Measurements from ENCODE around the gene GREB1. TPM values are rescaled to one million over a fixed set of nuclear protein-coding genes. Genes with fewer than 3 reads are reported as not detected.

The GREB1 gene
- total and polyA plus RNA-seq, 2 donors (not counting 1 experiment from before 2014, with no cell fraction given): 0.04 to 0.39 TPM

DNA sequence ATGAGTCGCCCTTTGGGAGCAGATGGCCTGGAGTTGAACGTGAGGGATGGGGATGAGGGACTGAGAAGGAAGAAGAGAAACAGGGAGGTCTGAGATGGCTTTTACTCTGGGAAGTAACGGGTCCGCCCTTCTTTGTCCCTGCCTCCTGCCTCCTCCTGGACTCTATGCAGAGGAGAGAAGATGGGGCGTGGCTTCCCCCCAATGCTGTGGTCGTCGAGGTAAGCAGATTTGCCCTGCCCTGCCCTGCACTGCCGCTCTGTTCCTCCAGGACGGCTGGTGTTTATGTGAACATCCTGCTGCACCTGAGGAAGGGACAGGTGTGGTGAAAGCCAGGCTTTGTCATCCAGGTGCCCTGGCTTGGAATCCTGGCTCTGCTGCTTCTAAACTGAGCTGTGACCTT lies 149.6 kb downstream of the GREB1 start:
- TF ChIP-seq, protein P1, sequence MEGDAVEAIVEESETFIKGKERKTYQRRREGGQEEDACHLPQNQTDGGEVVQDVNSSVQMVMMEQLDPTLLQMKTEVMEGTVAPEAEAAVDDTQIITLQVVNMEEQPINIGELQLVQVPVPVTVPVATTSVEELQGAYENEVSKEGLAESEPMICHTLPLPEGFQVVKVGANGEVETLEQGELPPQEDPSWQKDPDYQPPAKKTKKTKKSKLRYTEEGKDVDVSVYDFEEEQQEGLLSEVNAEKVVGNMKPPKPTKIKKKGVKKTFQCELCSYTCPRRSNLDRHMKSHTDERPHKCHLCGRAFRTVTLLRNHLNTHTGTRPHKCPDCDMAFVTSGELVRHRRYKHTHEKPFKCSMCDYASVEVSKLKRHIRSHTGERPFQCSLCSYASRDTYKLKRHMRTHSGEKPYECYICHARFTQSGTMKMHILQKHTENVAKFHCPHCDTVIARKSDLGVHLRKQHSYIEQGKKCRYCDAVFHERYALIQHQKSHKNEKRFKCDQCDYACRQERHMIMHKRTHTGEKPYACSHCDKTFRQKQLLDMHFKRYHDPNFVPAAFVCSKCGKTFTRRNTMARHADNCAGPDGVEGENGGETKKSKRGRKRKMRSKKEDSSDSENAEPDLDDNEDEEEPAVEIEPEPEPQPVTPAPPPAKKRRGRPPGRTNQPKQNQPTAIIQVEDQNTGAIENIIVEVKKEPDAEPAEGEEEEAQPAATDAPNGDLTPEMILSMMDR (IDR thresholded peaks at IDR 0.05): no peak
- TF ChIP-seq EZH2 (IDR thresholded peaks at IDR 0.05; ENCODE audit: borderline replicate concordance, insufficient read depth, low read depth, low read length, poor library complexity, severe bottlenecking): no peak
- no peak for ATAC-seq (ENCODE audit: low read depth)
- H3K9ac ChIP-seq (ENCODE audit: low read length): no peak overlapping the region
- H3K79me2 ChIP-seq (ENCODE audit: control insufficient read depth, insufficient read depth, low read length): no peaks in the 10 kb centered on the region
- no peaks in the 10 kb centered on the region for H3K36me3 ChIP-seq (replicated peaks in 1 of 2; ENCODE audit: control extremely low read depth in 1 of 2, control insufficient read depth in 1 of 2, extremely low read depth in 1 of 2, insufficient read depth in 2 of 2, low read length in 1 of 2)
- no peak overlapping the region for H3K27ac ChIP-seq (ENCODE audit: low read length in 2 of 2)
- peaks cover 0 to 8% (median 0%) of the 10 kb centered on the region in 4 experiments for H3K27me3 ChIP-seq (replicated peaks in 1 of 4; ENCODE audit: control extremely low read depth in 1 of 4, control insufficient read depth in 3 of 4, insufficient read depth in 4 of 4, low read length in 3 of 4)
- intact Hi-C loops (cut with micrococcal nuclease): no loop called here
- CTCF ChIA-PET: interaction anchor here (0.5 to 10.1 kb wide), 6 partner anchors 9 to 783 kb away, joined by 3 to 166 read pairs (median 6); no protein-coding TSS in a partner anchor
- Mint-ChIP-seq H3K4me1 (peaks cover 5% of the 10 kb centered on the region), H3K4me3 (no peak overlapping the region), H3K27me3 (peaks cover 46% of the 10 kb centered on the region), H3K9me3 (ENCODE audit: insufficient read depth) (no peaks in the 10 kb centered on the region), H3K27ac (no peak overlapping the region)
- peaks cover 0 to 6% (median 0%) of the 10 kb centered on the region in 3 donors for H3K9me3 ChIP-seq (ENCODE audit: control extremely low read depth in 1 of 3, control insufficient read depth in 2 of 3, insufficient read depth in 1 of 3, low read length in 2 of 3)
- no peak overlapping the region for H3K4me2 ChIP-seq (replicated peaks; ENCODE audit: low read depth, low read length, poor library complexity, severe bottlenecking)
- no peak for DNase-seq
- H3K4me3 ChIP-seq (ENCODE audit: control extremely low read depth in 1 of 5, extremely low read depth in 1 of 5, insufficient read depth in 1 of 5, low read depth in 2 of 5, low read length in 4 of 5): no peak overlapping the region
- POLR2A ChIA-PET: no interaction called here
- H4K20me1 ChIP-seq (ENCODE audit: control insufficient read depth, insufficient read depth, low read length, poor library complexity, severe bottlenecking): no peaks in the 10 kb centered on the region
- no peak overlapping the region for H2AFZ ChIP-seq (ENCODE audit: insufficient read depth, low read depth, low read length, poor library complexity, severe bottlenecking)
- WGBS (ENCODE audit: insufficient coverage): 65% methylated on average over 9 of the region's 9 CpGs
- peaks cover 6% of the 10 kb centered on the region in 2 donors for H3K4me1 ChIP-seq (ENCODE audit: control insufficient read depth in 2 of 2, insufficient read depth in 2 of 2, low read length in 2 of 2)

DNA sequence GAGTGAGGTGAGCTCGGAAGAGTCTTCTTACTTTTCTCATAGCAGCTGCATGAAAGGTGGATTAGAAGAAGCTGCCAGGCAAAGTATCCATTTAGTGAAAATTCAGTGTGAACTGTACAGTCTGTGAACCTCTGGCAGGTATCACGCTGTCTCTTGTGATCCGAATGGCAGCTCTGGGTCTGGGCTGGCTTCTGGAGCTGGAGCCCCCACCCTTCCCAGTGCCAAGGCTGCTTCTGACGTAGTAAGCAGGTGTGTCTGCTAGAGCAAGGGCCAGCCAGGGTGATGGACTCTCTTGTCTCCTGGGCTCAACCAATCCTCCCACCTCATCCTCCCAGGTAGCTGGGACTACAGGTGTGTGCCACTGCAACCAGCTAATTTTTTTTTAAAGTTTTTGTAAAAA lies 150.1 kb downstream of the GREB1 start:
- Histone ChIP-seq H4K20me1 (ENCODE audit: control insufficient read depth, insufficient read depth, low read length, poor library complexity, severe bottlenecking) (no peaks in the 10 kb centered on the region), H3K27ac (ENCODE audit: low read length in 2 of 2) (no peak overlapping the region), H3K27me3 (replicated peaks in 1 of 4; ENCODE audit: control extremely low read depth in 1 of 4, control insufficient read depth in 3 of 4, insufficient read depth in 4 of 4, low read length in 3 of 4) (peaks cover 0 to 4% (median 0%) of the 10 kb centered on the region in 4 experiments), H3K4me3 (ENCODE audit: control extremely low read depth in 1 of 5, extremely low read depth in 1 of 5, insufficient read depth in 1 of 5, low read depth in 2 of 5, low read length in 4 of 5) (no peak overlapping the region), H3K9me3 (ENCODE audit: control extremely low read depth in 1 of 3, control insufficient read depth in 2 of 3, insufficient read depth in 1 of 3, low read length in 2 of 3) (peaks cover 0 to 6% (median 0%) of the 10 kb centered on the region in 3 donors), H3K4me2 (replicated peaks; ENCODE audit: low read depth, low read length, poor library complexity, severe bottlenecking) (no peak overlapping the region), H3K36me3 (replicated peaks in 1 of 2; ENCODE audit: control extremely low read depth in 1 of 2, control insufficient read depth in 1 of 2, extremely low read depth in 1 of 2, insufficient read depth in 2 of 2, low read length in 1 of 2) (no peaks in the 10 kb centered on the region), H3K79me2 (ENCODE audit: control insufficient read depth, insufficient read depth, low read length) (no peaks in the 10 kb centered on the region), H3K4me1 (ENCODE audit: control insufficient read depth in 2 of 2, insufficient read depth in 2 of 2, low read length in 2 of 2) (peaks cover 11% of the 10 kb centered on the region in 2 donors), H3K9ac (ENCODE audit: low read length) (no peak overlapping the region), H2AFZ (ENCODE audit: insufficient read depth, low read depth, low read length, poor library complexity, severe bottlenecking) (no peak overlapping the region)
- Mint-ChIP-seq H3K9me3 (ENCODE audit: insufficient read depth) (no peaks in the 10 kb centered on the region), H3K27me3 (peaks cover 41% of the 10 kb centered on the region), H3K27ac (no peak overlapping the region), H3K4me3 (no peak overlapping the region), H3K4me1 (peaks cover 8% of the 10 kb centered on the region)
- WGBS (ENCODE audit: insufficient coverage): 98% methylated on average over 4 of the region's 4 CpGs
- DNase-seq (no peak), ATAC-seq (ENCODE audit: low read depth) (no peak)
- CTCF ChIA-PET: interaction anchor here (1.1 to 10.1 kb wide), 3 partner anchors 11 to 98 kb away, joined by 3 to 166 read pairs (median 9); no protein-coding TSS in a partner anchor
- POLR2A ChIA-PET: no interaction called here
- intact Hi-C loops (cut with micrococcal nuclease): no loop called here
- TF ChIP-seq, protein P1 (IDR thresholded peaks at IDR 0.05): no peak
- TF ChIP-seq EZH2 (IDR thresholded peaks at IDR 0.05; ENCODE audit: borderline replicate concordance, insufficient read depth, low read depth, low read length, poor library complexity, severe bottlenecking): no peak

Data from B cell (primary cell).